ENCODE results near the gene TAF3.

Gene TAF3

GRCh38 chr10:8063935-8064334 lies 245.6 kb downstream of the TAF3 start:
- Histone ChIP-seq H3K4me1 (ENCODE audit: control insufficient read depth in 1 of 2, insufficient read depth in 1 of 2, low read depth in 1 of 2, low read length in 1 of 2) (peaks cover 0 to 4% of the 10 kb centered on the region in 2 experiments), H3K27ac (no peak overlapping the region), H3K4me3 (ENCODE audit: low read depth in 1 of 2, low read length in 1 of 2) (no peak overlapping the region), H3K36me3 (no peaks in the 10 kb centered on the region), H3K27me3 (peaks cover 98% of the 10 kb centered on the region), H3K9me3 (no peaks in the 10 kb centered on the region)
- TF ChIP-seq CTCF (IDR thresholded peaks at IDR 0.05) = no peak

GRCh38 chr10:8064436-8064835 lies 246.1 kb downstream of the TAF3 start:
- no peak for TF ChIP-seq CTCF (IDR thresholded peaks at IDR 0.05)
- Histone ChIP-seq H3K9me3 (no peaks in the 10 kb centered on the region), H3K4me1 (ENCODE audit: control insufficient read depth in 1 of 2, insufficient read depth in 1 of 2, low read depth in 1 of 2, low read length in 1 of 2) (peaks cover 0 to 4% of the 10 kb centered on the region in 2 experiments), H3K4me3 (ENCODE audit: low read depth in 1 of 2, low read length in 1 of 2) (no peak overlapping the region), H3K36me3 (no peaks in the 10 kb centered on the region), H3K27ac (no peak overlapping the region), H3K27me3 (peaks cover 98% of the 10 kb centered on the region)

DNA sequence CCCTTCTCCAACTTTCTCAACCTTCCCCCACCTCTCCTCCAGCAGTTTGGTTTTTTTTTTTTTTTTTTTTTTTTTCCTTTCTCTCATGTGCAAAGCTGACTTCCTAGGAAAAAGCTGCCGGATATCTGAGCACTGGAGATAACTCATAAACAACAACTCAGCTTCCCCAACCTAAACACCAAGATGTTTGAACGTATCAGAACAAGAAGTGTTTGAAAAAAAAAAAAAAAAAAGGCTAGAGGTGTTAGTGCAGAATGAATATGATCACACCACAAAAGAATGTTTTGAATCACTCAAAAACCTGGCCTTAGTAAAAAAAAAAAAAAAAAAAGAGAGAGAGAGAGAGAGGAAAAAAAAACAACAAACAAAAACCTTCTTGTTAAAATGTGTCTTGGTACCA lies 247.3 kb downstream of the TAF3 start:
- peaks cover 97% of the 10 kb centered on the region for H3K27me3 ChIP-seq
- no peak overlapping the region for H3K4me3 ChIP-seq (ENCODE audit: low read depth in 1 of 2, low read length in 1 of 2)
- H3K9me3 ChIP-seq = no peaks in the 10 kb centered on the region
- no peaks in the 10 kb centered on the region for H3K4me1 ChIP-seq (ENCODE audit: control insufficient read depth in 1 of 2, insufficient read depth in 1 of 2, low read depth in 1 of 2, low read length in 1 of 2)
- H3K36me3 ChIP-seq = no peaks in the 10 kb centered on the region
- no peak overlapping the region for H3K27ac ChIP-seq
- TF ChIP-seq CTCF (IDR thresholded peaks at IDR 0.05) = no peak

- no peak overlapping the region for H3K27ac ChIP-seq
- H3K36me3 ChIP-seq = no peaks in the 10 kb centered on the region
- H3K9me3 ChIP-seq = no peaks in the 10 kb centered on the region
- H3K27me3 ChIP-seq = peaks cover 96% of the 10 kb centered on the region
- no peak for TF ChIP-seq CTCF (IDR thresholded peaks at IDR 0.05)
- no peaks in the 10 kb centered on the region for H3K4me1 ChIP-seq (ENCODE audit: control insufficient read depth in 1 of 2, insufficient read depth in 1 of 2, low read depth in 1 of 2, low read length in 1 of 2)
- H3K4me3 ChIP-seq (ENCODE audit: low read depth in 1 of 2, low read length in 1 of 2) = no peak overlapping the region
These were observed 247.8 kb downstream of the TAF3 start for GRCh38 chr10:8066124-8066523.
